Activated naive CD8-positive, alpha-beta T cell (primary cell): ENCODE results near the gene HINFP.

Experiments used
- H3K27ac Mint-ChIP-seq: one replicate; pipeline ENCODE4 v1.8.0; 2021; ENCODE audit warnings: mixed read lengths
- H3K27me3 Mint-ChIP-seq: one replicate; pipeline ENCODE4 v1.8.0; 2021; ENCODE audit warnings: mixed read lengths
- H3K36me3 Mint-ChIP-seq: one replicate; pipeline ENCODE4 v1.8.0; 2021; ENCODE audit warnings: mixed read lengths
- H3K4me1 Mint-ChIP-seq: one replicate; pipeline ENCODE4 v1.8.0; 2021; ENCODE audit warnings: low read depth, mixed read lengths
- H3K4me3 Mint-ChIP-seq: one replicate; pipeline ENCODE4 v1.8.0; 2021; ENCODE audit warnings: mild to moderate bottlenecking, mixed read lengths
- H3K9me3 Mint-ChIP-seq: one replicate; pipeline ENCODE4 v1.8.0; 2021; ENCODE audit warnings: low read depth, mixed read lengths

HINFP gene

GRCh38 chr11:119121008-119121810 lies at the start of gene HINFP:
TSS of gene HINFP (plus strand) at chr11:119121580. CDS start at chr11:119126945, 5,365 bp downstream.
- peaks cover 2% of the 10 kb centered on the region for H3K36me3 Mint-ChIP-seq
- peaks cover 40% of the 10 kb centered on the region for H3K4me1 Mint-ChIP-seq
- no peaks in the 10 kb centered on the region for H3K9me3 Mint-ChIP-seq
- H3K27me3 Mint-ChIP-seq: no peaks in the 10 kb centered on the region
- H3K4me3 Mint-ChIP-seq: peak within 1 kb of the TSS; percentile 99
- peak within 1 kb of the TSS; percentile 94 for H3K27ac Mint-ChIP-seq

- Mint-ChIP-seq H3K9me3 (no peaks in the 10 kb centered on the region), H3K27ac (no peak overlapping the region), H3K27me3 (no peaks in the 10 kb centered on the region), H3K4me1 (peaks cover 1% of the 10 kb centered on the region), H3K36me3 (no peaks in the 10 kb centered on the region), H3K4me3 (no peak overlapping the region)
These were observed 43.5 kb upstream of the HINFP start for GRCh38 chr11:119077839-119078238.

- no peaks in the 10 kb centered on the region for H3K36me3 Mint-ChIP-seq
These were observed 42.5 kb upstream of the HINFP start for GRCh38 chr11:119078675-119079420.

GRCh38 chr11:119081682-119082260 lies 39.6 kb upstream of the HINFP start:
- H3K27ac Mint-ChIP-seq: peak overlapping the region; percentile 31
- H3K9me3 Mint-ChIP-seq: no peaks in the 10 kb centered on the region
- no peak overlapping the region for H3K4me3 Mint-ChIP-seq
- H3K36me3 Mint-ChIP-seq: no peaks in the 10 kb centered on the region
- peaks cover 13% of the 10 kb centered on the region for H3K4me1 Mint-ChIP-seq
- no peaks in the 10 kb centered on the region for H3K27me3 Mint-ChIP-seq

More at GRCh38 chr11:119078675-119079420, 42.5 kb upstream of the HINFP start:
- Mint-ChIP-seq H3K4me3 (no peak overlapping the region), H3K4me1 (no peaks in the 10 kb centered on the region), H3K27me3 (no peaks in the 10 kb centered on the region), H3K27ac (no peak overlapping the region), H3K9me3 (no peaks in the 10 kb centered on the region)

- Mint-ChIP-seq H3K27me3 (no peaks in the 10 kb centered on the region), H3K9me3 (no peaks in the 10 kb centered on the region), H3K4me3 (peak within 1 kb of the TSS; percentile 97)
These were observed 36.5 kb upstream of the HINFP start, which contains the start of gene HMBS for GRCh38 chr11:119084663-119085436. TSS of gene HMBS (plus strand) at chr11:119084881. CDS start at chr11:119085034, 153 bp downstream.

GRCh38 chr11:119085437-119085847 lies 35.9 kb upstream of the HINFP start:
- Mint-ChIP-seq H3K36me3 (peaks cover 3% of the 10 kb centered on the region), H3K27me3 (no peaks in the 10 kb centered on the region), H3K4me3 (peak overlapping the region; percentile 97), H3K4me1 (peaks cover 19% of the 10 kb centered on the region), H3K9me3 (no peaks in the 10 kb centered on the region), H3K27ac (peak overlapping the region; percentile 94)

More at GRCh38 chr11:119084663-119085436, 36.5 kb upstream of the HINFP start, which contains the start of gene HMBS:
- peaks cover 19% of the 10 kb centered on the region for H3K4me1 Mint-ChIP-seq
- H3K36me3 Mint-ChIP-seq: peaks cover 3% of the 10 kb centered on the region
- peak within 1 kb of the TSS; percentile 94 for H3K27ac Mint-ChIP-seq

GRCh38 chr11:119087123-119087522 lies 34.3 kb upstream of the HINFP start:
- peaks cover 19% of the 10 kb centered on the region for H3K4me1 Mint-ChIP-seq
- H3K9me3 Mint-ChIP-seq: no peaks in the 10 kb centered on the region
- H3K27ac Mint-ChIP-seq: no peak overlapping the region
- no peaks in the 10 kb centered on the region for H3K27me3 Mint-ChIP-seq
- H3K4me3 Mint-ChIP-seq: peak overlapping the region; percentile 56
- peaks cover 3% of the 10 kb centered on the region for H3K36me3 Mint-ChIP-seq

GRCh38 chr11:119087747-119088241 lies 33.6 kb upstream of the HINFP start:
- H3K9me3 Mint-ChIP-seq: no peaks in the 10 kb centered on the region
- H3K36me3 Mint-ChIP-seq: peaks cover 3% of the 10 kb centered on the region
- no peak overlapping the region for H3K4me3 Mint-ChIP-seq
- H3K27ac Mint-ChIP-seq: no peak overlapping the region
- H3K27me3 Mint-ChIP-seq: no peaks in the 10 kb centered on the region
- peaks cover 24% of the 10 kb centered on the region for H3K4me1 Mint-ChIP-seq

- no peak overlapping the region for H3K27ac Mint-ChIP-seq
- peaks cover 27% of the 10 kb centered on the region for H3K4me1 Mint-ChIP-seq
- H3K4me3 Mint-ChIP-seq: no peak overlapping the region
- no peaks in the 10 kb centered on the region for H3K9me3 Mint-ChIP-seq
- H3K27me3 Mint-ChIP-seq: no peaks in the 10 kb centered on the region
- peaks cover 3% of the 10 kb centered on the region for H3K36me3 Mint-ChIP-seq
These were observed 33.0 kb upstream of the HINFP start for GRCh38 chr11:119088406-119088805.

- H3K27ac Mint-ChIP-seq: no peak overlapping the region
These were observed 32.1 kb upstream of the HINFP start for GRCh38 chr11:119089319-119089718.

GRCh38 chr11:119091178-119091577 lies 30.2 kb upstream of the HINFP start:
- Mint-ChIP-seq H3K27ac (no peak overlapping the region), H3K27me3 (no peaks in the 10 kb centered on the region), H3K9me3 (no peaks in the 10 kb centered on the region), H3K4me3 (no peak overlapping the region), H3K36me3 (peaks cover 3% of the 10 kb centered on the region), H3K4me1 (peaks cover 25% of the 10 kb centered on the region)

More at GRCh38 chr11:119089319-119089718, 32.1 kb upstream of the HINFP start:
- H3K27me3 Mint-ChIP-seq: no peaks in the 10 kb centered on the region
- peaks cover 31% of the 10 kb centered on the region for H3K4me1 Mint-ChIP-seq
- H3K36me3 Mint-ChIP-seq: peaks cover 3% of the 10 kb centered on the region
- H3K9me3 Mint-ChIP-seq: no peaks in the 10 kb centered on the region
- no peak overlapping the region for H3K4me3 Mint-ChIP-seq

GRCh38 chr11:119091966-119092879 lies 29.2 kb upstream of the HINFP start:
- Mint-ChIP-seq H3K27ac (no peak overlapping the region), H3K9me3 (no peaks in the 10 kb centered on the region), H3K27me3 (no peaks in the 10 kb centered on the region), H3K36me3 (peaks cover 8% of the 10 kb centered on the region), H3K4me1 (peaks cover 24% of the 10 kb centered on the region), H3K4me3 (peak overlapping the region; percentile 92)
